Measurements from ENCODE around the gene TBC1D14. TPM values are rescaled to one million over a fixed set of nuclear protein-coding genes. Genes with fewer than 3 reads are reported as not detected.

Gene TBC1D14
- total RNA-seq, 4 donors from 2014 or later: 39.8 to 47.0 (median 46.0) TPM

DNA sequence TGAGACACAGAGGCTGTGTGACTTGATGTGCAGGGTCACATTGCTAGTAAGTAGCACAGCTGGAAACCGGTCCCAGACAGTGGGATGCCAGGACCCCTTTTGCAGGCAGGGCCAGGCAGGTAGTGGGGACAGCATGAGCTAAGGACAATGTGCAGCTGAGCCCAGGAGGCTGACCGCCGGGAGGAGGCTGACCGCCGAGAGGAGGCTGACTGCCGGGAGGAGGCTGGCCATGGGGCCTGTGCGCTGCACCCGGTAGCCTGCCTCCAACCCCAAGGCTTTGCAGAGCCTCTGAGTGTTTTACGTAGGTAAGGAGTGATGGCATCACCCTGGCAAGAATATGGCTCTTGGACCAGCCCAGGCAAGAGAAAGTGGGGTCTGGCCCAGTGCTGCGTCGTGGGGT lies 58.9 kb downstream of the TBC1D14 start:
- Histone ChIP-seq H3K27ac (no peak overlapping the region), H3K36me3 (no peaks in the 10 kb centered on the region), H3K27me3 (no peaks in the 10 kb centered on the region), H3K4me1 (peaks cover 0 to 3% of the 10 kb centered on the region in 2 donors), H3K4me3 (replicated peaks in 1 of 3) (no peak overlapping the region), H3K9me3 (no peaks in the 10 kb centered on the region)
- WGBS, 2 donors: 69 to 70% methylated on average over 11 of the region's 11 CpGs
- intact Hi-C loops (cut with DNase I): no loop called here
- TF ChIP-seq, protein P1, sequence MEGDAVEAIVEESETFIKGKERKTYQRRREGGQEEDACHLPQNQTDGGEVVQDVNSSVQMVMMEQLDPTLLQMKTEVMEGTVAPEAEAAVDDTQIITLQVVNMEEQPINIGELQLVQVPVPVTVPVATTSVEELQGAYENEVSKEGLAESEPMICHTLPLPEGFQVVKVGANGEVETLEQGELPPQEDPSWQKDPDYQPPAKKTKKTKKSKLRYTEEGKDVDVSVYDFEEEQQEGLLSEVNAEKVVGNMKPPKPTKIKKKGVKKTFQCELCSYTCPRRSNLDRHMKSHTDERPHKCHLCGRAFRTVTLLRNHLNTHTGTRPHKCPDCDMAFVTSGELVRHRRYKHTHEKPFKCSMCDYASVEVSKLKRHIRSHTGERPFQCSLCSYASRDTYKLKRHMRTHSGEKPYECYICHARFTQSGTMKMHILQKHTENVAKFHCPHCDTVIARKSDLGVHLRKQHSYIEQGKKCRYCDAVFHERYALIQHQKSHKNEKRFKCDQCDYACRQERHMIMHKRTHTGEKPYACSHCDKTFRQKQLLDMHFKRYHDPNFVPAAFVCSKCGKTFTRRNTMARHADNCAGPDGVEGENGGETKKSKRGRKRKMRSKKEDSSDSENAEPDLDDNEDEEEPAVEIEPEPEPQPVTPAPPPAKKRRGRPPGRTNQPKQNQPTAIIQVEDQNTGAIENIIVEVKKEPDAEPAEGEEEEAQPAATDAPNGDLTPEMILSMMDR (IDR thresholded peaks at IDR 0.05): no peak
- no peak for TF ChIP-seq POLR2A (IDR thresholded peaks at IDR 0.05)
- no peak for DNase-seq

DNA sequence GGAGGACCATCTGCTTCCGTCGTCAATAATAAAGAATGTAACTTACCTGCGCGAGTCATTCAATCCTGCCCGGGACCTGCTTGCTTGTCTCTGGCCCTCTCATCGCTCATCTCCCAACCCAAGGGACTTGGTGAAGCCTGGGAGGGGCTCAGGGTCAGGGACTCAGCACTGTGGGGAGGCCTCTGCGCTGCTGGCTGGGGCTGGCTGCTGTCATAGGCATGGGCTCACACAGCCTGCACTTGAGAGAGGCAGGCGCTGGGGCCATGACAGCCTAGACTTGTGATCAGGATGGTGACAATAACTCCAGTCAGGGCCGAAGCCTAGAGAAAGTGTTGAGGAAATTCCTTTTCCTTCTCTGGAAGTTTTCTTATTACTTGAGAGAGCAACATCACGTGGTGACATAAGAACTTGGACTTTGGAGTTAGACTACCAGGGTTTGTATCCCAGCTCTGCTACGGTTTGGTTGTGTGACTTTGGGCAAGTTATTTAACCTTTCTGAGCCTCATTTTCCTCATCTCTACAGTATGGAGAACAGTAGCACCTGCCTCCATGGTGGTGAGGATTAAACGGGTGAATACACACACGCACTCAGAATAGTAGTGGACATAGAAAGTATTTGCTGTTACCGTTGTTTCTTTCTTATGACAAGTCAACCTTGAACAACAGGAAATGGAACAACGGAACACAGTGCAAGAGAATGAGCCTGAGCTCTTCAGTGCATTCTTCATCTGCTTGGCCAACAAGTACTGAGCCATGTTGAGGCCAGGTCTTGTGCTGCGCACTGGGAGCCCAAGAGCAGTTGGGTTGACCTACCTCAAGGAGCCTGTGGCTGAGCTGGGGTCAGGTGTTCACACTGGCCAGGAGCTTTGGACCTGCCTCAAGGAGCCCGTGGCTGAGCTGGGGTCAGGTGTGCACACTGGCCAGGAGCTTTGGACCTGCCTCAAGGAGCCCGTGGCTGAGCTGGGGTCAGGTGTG lies 60.5 kb downstream of the TBC1D14 start:
- Histone ChIP-seq H3K27ac (no peak overlapping the region), H3K4me1 (peaks cover 3 to 9% of the 10 kb centered on the region in 2 donors), H3K9me3 (no peaks in the 10 kb centered on the region), H3K27me3 (no peaks in the 10 kb centered on the region), H3K4me3 (replicated peaks in 1 of 3) (no peak overlapping the region), H3K36me3 (no peaks in the 10 kb centered on the region)
- no peak for DNase-seq
- intact Hi-C loops (cut with DNase I): no loop called here
- WGBS, 2 donors: 93 to 97% methylated on average over 16 to 17 of the region's 18 CpGs
- TF ChIP-seq, protein P1 (IDR thresholded peaks at IDR 0.05): no peak
- TF ChIP-seq POLR2A (IDR thresholded peaks at IDR 0.05): no peak

DNA sequence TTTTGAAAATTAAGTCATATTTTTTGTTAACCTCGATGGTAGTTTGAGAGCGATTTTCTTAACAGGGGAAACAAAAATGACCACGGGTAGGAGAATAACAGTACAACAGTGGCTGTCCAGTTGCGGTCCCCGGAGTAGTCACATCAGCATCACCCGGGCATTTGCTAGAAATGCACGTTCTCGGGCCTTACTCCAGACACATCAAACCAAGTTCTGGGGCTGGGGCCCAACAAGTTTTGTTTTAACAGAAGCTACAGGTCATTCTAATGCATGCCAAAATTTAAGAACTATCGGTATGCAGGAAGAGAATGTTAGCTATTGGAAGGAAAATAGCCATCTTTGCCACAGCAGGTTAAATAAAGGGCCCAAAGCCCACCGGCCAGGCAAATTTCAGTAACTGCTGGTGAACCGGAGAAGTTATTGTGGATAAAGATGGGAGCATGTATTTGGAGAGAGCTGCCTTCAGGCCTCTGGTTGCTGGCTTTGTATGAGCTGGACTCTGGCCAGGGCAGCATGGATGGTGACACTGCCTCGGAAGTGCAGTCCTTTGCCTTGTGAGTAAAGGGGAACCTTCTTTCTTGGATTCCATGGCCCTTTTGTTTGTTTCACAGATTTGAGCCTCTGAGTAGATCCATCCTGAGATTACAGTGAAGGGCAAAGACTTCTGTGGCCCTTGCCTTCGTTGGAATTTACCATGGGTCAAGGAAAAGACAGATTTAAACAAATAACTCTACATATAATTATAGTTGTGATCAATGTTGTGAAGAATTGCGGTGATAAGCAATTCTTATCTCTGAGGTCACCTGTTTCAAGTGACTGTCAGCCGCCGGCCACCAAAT lies 62.1 kb downstream of the TBC1D14 start:
- 93 to 94% methylated on average over 16 of the region's 16 CpGs for WGBS, 2 donors
- Histone ChIP-seq H3K4me3 (replicated peaks in 1 of 3) (no peak overlapping the region), H3K36me3 (no peaks in the 10 kb centered on the region), H3K9me3 (no peaks in the 10 kb centered on the region), H3K4me1 (peaks cover 3 to 9% of the 10 kb centered on the region in 2 donors), H3K27ac (no peak overlapping the region), H3K27me3 (no peaks in the 10 kb centered on the region)
- intact Hi-C loops (cut with DNase I): no loop called here
- TF ChIP-seq POLR2A (IDR thresholded peaks at IDR 0.05): no peak
- TF ChIP-seq, protein P1 (IDR thresholded peaks at IDR 0.05): no peak
- DNase-seq: no peak

DNA sequence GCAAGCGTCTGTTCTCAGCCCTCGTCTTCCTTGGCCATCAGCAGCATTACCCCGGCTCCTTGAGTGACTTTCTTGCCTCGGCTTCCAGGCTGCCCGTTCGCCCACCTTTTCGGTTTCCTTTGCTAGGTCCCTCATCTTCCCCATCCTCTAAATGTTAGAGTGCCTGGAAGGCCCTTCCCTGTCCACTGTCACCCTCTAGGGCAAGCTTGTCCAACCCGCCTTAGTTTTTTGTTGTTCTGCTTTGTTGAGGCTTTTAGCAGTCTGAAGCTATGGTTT lies 62.7 kb downstream of the TBC1D14 start:
- Histone ChIP-seq H3K27ac (no peak overlapping the region), H3K9me3 (no peaks in the 10 kb centered on the region), H3K4me1 (peaks cover 3 to 9% of the 10 kb centered on the region in 2 donors), H3K27me3 (no peaks in the 10 kb centered on the region), H3K4me3 (replicated peaks in 1 of 3) (no peak overlapping the region), H3K36me3 (no peaks in the 10 kb centered on the region)
- 96 to 97% methylated on average over 8 of the region's 8 CpGs for WGBS, 2 donors
- intact Hi-C loops (cut with DNase I): no loop called here
- no peak for DNase-seq
- TF ChIP-seq POLR2A (IDR thresholded peaks at IDR 0.05): no peak
- TF ChIP-seq, protein P1 (IDR thresholded peaks at IDR 0.05): no peak
